ENCODE results near the gene PIAS4.
"Not testable (repeated sequence)": the region's sequence is repeated elsewhere in the genome, so short reads cannot be mapped to it uniquely, and the experiment has no call there.

PIAS4 gene

DNA sequence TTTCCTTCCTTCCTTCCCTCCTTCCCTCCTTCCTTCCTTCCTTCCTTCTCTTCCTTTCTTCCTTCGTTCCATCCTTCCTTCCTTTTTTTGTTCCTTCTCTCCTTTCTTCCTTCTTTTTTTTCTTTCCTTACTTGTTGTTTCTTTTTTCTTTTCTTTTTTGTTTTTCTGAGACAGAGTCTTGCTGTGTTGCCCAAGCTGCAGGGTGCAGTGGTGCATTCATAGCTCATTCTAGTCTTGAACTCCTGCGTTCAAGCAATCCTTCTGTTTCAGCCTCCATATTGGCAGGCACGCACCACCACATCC, 16.8 kb upstream of the PIAS4 start:
- ATAC-seq (ENCODE audit: insufficient read depth, low read depth) (no peak), DNase-seq (no peak)
- Histone ChIP-seq H4K20me1 (ENCODE audit: insufficient read depth, low read length) (no peaks in the 10 kb centered on the region), H3K9me3 (ENCODE audit: insufficient read depth, low read length, severe bottlenecking) (no peaks in the 10 kb centered on the region), H2AFZ (ENCODE audit: low read depth, low read length) (peak overlapping the region; percentile 97), H3K4me1 (ENCODE audit: insufficient read depth, low read length) (peaks cover 34% of the 10 kb centered on the region), H3K79me2 (ENCODE audit: insufficient read depth, low read length) (peaks cover 4% of the 10 kb centered on the region; the same call in 1 of the 2 replicates), H3K9ac (ENCODE audit: low read depth, low read length) (no peak overlapping the region), H3K4me2 (ENCODE audit: insufficient read depth, low read length) (peak overlapping the region; percentile 86; the same call in 1 of the 2 replicates), H3K27ac (ENCODE audit: low read length) (peak overlapping the region; percentile 50; the same call in 1 of the 2 replicates), H3K4me3 (ENCODE audit: low read depth in 1 of 2, low read length in 2 of 2) (peak overlapping the region in 1 of 2 experiments; percentile 93; a peak in 1 of 4 replicates), H3K27me3 (ENCODE audit: insufficient read depth, low read length, poor library complexity) (no peaks in the 10 kb centered on the region), H3K36me3 (ENCODE audit: insufficient read depth, low read length) (no peaks in the 10 kb centered on the region)
- TF ChIP-seq, protein P1, sequence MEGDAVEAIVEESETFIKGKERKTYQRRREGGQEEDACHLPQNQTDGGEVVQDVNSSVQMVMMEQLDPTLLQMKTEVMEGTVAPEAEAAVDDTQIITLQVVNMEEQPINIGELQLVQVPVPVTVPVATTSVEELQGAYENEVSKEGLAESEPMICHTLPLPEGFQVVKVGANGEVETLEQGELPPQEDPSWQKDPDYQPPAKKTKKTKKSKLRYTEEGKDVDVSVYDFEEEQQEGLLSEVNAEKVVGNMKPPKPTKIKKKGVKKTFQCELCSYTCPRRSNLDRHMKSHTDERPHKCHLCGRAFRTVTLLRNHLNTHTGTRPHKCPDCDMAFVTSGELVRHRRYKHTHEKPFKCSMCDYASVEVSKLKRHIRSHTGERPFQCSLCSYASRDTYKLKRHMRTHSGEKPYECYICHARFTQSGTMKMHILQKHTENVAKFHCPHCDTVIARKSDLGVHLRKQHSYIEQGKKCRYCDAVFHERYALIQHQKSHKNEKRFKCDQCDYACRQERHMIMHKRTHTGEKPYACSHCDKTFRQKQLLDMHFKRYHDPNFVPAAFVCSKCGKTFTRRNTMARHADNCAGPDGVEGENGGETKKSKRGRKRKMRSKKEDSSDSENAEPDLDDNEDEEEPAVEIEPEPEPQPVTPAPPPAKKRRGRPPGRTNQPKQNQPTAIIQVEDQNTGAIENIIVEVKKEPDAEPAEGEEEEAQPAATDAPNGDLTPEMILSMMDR (IDR thresholded peaks at IDR 0.05; ENCODE audit: borderline replicate concordance, extremely low read depth, low read length, poor library complexity, severe bottlenecking) = no peak
- no peak for TF ChIP-seq EZH2 (IDR thresholded peaks at IDR 0.05; ENCODE audit: borderline replicate concordance, low read depth, low read length, severe bottlenecking)

DNA sequence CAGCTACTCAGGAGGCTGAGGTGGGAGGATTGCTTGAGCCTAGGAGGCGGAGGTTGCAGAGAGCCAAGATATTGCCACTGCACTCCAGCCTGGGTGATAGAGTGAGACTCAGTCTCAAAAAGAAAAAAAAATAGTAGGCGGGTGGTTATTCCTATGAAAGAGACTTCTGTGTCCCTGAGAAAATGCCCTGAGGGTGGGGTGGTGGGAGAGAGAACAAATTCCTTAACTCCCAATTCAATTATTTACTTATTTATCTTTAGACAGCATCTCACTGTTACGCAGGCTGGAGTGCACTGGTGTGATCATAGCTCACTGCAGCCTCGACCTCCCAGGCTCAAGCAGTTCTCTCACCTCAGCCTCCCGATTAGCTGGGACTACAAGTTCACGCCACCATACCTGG, 11.9 kb upstream of the PIAS4 start:
- TF ChIP-seq, protein P1 (IDR thresholded peaks at IDR 0.05; ENCODE audit: borderline replicate concordance, extremely low read depth, low read length, poor library complexity, severe bottlenecking) = no peak
- no peak for TF ChIP-seq EZH2 (IDR thresholded peaks at IDR 0.05; ENCODE audit: borderline replicate concordance, low read depth, low read length, severe bottlenecking)
- Histone ChIP-seq H2AFZ (ENCODE audit: low read depth, low read length) (no peak overlapping the region), H3K4me3 (ENCODE audit: low read depth in 1 of 2, low read length in 2 of 2) (no peak overlapping the region), H3K27ac (ENCODE audit: low read length) (no peak overlapping the region), H3K9ac (ENCODE audit: low read depth, low read length) (no peak overlapping the region), H3K79me2 (ENCODE audit: insufficient read depth, low read length) (no peaks in the 10 kb centered on the region), H3K4me2 (ENCODE audit: insufficient read depth, low read length) (no peak overlapping the region), H3K27me3 (ENCODE audit: insufficient read depth, low read length, poor library complexity) (no peaks in the 10 kb centered on the region), H3K9me3 (ENCODE audit: insufficient read depth, low read length, severe bottlenecking) (no peaks in the 10 kb centered on the region), H3K4me1 (ENCODE audit: insufficient read depth, low read length) (peaks cover 5% of the 10 kb centered on the region), H4K20me1 (ENCODE audit: insufficient read depth, low read length) (no peaks in the 10 kb centered on the region), H3K36me3 (ENCODE audit: insufficient read depth, low read length) (no peaks in the 10 kb centered on the region)
- ATAC-seq (ENCODE audit: insufficient read depth, low read depth) = no peak
- DNase-seq = no peak

DNA sequence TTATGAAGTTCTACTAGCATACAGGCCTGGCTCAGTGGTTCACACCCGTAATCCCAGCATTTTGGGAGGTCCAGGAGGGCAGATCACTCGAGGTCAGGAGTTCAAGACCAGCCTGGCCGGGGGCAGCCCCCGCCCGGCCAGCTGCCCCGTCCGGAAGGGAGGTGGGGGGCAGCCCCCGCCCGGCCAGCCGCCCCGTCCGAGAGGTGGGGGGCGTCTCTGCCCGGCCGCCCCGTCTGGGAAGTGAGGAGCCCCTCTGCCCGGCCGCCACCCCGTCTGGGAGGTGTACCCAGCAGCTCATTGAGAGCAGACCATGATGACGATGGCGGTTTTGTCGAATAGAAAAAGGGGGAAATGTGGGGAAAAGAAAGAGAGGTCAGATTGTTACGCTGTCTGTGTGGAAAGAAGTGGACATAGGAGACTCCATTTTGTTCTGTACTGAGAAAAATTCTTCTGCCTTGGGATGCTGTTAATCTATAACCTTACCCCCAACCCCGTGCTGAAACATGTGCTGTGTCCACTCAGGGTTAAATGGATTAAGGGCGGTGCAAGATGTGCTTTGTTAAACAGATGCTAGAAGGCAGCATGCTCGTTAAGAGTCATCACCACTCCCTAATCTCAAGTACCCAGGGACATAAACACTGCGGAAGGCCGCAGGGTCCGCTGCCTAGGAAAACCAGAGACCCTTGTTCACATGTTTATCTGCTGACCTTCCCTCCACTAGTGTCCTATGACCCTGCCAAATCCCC, 8.7 kb upstream of the PIAS4 start:
- DNase-seq; H3K27ac ChIP-seq (ENCODE audit: low read length); H3K79me2 ChIP-seq (ENCODE audit: insufficient read depth, low read length); H2AFZ ChIP-seq (ENCODE audit: low read depth, low read length); H3K36me3 ChIP-seq (ENCODE audit: insufficient read depth, low read length); H3K27me3 ChIP-seq (ENCODE audit: insufficient read depth, low read length, poor library complexity); H3K4me3 ChIP-seq (ENCODE audit: low read depth in 1 of 2, low read length in 2 of 2); H3K4me2 ChIP-seq (ENCODE audit: insufficient read depth, low read length); H4K20me1 ChIP-seq (ENCODE audit: insufficient read depth, low read length); H3K9ac ChIP-seq (ENCODE audit: low read depth, low read length); H3K4me1 ChIP-seq (ENCODE audit: insufficient read depth, low read length); H3K9me3 ChIP-seq (ENCODE audit: insufficient read depth, low read length, severe bottlenecking); ATAC-seq (ENCODE audit: insufficient read depth, low read depth): not testable (repeated sequence)

DNA sequence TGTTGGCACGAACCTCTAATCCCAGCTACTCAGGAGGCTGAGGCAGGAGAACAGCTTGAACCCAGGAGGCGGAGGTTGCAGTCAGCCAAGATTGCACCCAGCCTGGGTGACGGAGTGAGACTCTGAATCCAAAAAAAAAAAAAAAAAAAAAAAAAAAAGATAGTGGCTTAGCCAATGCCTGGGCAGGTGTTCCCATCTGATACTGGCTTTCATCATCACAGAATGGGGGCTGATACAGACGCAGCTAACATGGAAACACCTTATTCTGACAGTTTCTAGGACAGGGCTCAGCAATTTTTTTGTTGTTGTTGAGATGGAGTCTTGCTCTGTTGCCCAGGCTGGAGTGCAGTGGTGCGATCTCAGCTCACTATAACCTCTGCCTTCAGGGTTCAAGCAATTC, 6.7 kb upstream of the PIAS4 start:
- not testable (repeated sequence) for H4K20me1 ChIP-seq (ENCODE audit: insufficient read depth, low read length); ATAC-seq (ENCODE audit: insufficient read depth, low read depth); H2AFZ ChIP-seq (ENCODE audit: low read depth, low read length); DNase-seq; H3K36me3 ChIP-seq (ENCODE audit: insufficient read depth, low read length); H3K4me1 ChIP-seq (ENCODE audit: insufficient read depth, low read length); H3K4me3 ChIP-seq (ENCODE audit: low read depth in 1 of 2, low read length in 2 of 2); H3K27me3 ChIP-seq (ENCODE audit: insufficient read depth, low read length, poor library complexity); H3K9me3 ChIP-seq (ENCODE audit: insufficient read depth, low read length, severe bottlenecking); H3K4me2 ChIP-seq (ENCODE audit: insufficient read depth, low read length); H3K79me2 ChIP-seq (ENCODE audit: insufficient read depth, low read length); H3K27ac ChIP-seq (ENCODE audit: low read length); H3K9ac ChIP-seq (ENCODE audit: low read depth, low read length)

DNA sequence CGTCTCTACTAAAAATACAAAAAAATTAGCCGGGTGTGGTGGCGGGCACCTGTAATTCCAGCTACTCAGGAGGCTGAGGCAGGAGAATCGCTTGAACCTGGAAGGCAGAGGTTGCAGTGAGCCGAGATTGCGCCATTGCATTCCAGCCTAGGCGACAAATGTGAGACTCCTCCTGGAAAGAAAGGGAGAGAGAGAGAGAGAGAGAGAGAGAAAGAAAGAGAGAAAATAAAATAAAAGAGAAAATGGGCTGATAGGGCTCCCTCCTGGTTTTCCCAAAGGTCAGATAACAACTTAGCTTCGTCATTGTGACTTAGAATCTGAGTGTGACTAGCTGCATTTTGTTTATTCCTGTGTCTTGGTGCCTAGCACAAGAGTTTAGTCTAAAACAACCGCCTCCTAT, 2.1 kb upstream of the PIAS4 start:
- not testable (repeated sequence) for H3K9me3 ChIP-seq (ENCODE audit: insufficient read depth, low read length, severe bottlenecking); DNase-seq; H2AFZ ChIP-seq (ENCODE audit: low read depth, low read length); H3K4me2 ChIP-seq (ENCODE audit: insufficient read depth, low read length); H3K27me3 ChIP-seq (ENCODE audit: insufficient read depth, low read length, poor library complexity); H3K4me3 ChIP-seq (ENCODE audit: low read depth in 1 of 2, low read length in 2 of 2); ATAC-seq (ENCODE audit: insufficient read depth, low read depth); H3K27ac ChIP-seq (ENCODE audit: low read length); H3K9ac ChIP-seq (ENCODE audit: low read depth, low read length)
- Histone ChIP-seq H3K79me2 (ENCODE audit: insufficient read depth, low read length) (peaks cover 33% of the 10 kb centered on the region), H3K36me3 (ENCODE audit: insufficient read depth, low read length) (peaks cover 17% of the 10 kb centered on the region; the same call in 1 of the 2 replicates), H3K4me1 (ENCODE audit: insufficient read depth, low read length) (peaks cover 37% of the 10 kb centered on the region), H4K20me1 (ENCODE audit: insufficient read depth, low read length) (peaks cover 23% of the 10 kb centered on the region)
